ENCODE data around the gene CUEDC1.

GRCh38 chr17:57985675-57985974, 30.4 kb upstream of the CUEDC1 start:
- TF ChIP-seq CTCF (IDR thresholded peaks at IDR 0.05 in 4 of 5, conservative IDR thresholded peaks at IDR 0.05 in 1 of 5) (no peak), POLR2A (IDR thresholded peaks at IDR 0.05) (no peak)
